Hepatic stellate cell (primary cell): ENCODE results near the gene TIMM13.
"Not testable (repeated sequence)": the region's sequence is repeated elsewhere in the genome, so short reads cannot be mapped to it uniquely, and the experiment has no call there.

Experiments used
- DNase-seq: peaks from one replicate; pipeline ENCODE4 v3.0.0; 2011; ENCODE audit warnings: low spot score

The TIMM13 gene

GRCh38 chr19:2415281-2415972 lies 12.0 kb downstream of the TIMM13 start:
- DNase-seq: no peak

- no peak for DNase-seq
Measured at GRCh38 chr19:2413629-2414028, 13.8 kb downstream of the TIMM13 start.

- no peak for DNase-seq
Measured at GRCh38 chr19:2413159-2413558, 14.2 kb downstream of the TIMM13 start.

- DNase-seq: no peak
Measured at GRCh38 chr19:2412449-2412848, 14.9 kb downstream of the TIMM13 start.

- DNase-seq: no peak
Measured at GRCh38 chr19:2411709-2412108, 15.7 kb downstream of the TIMM13 start.

- DNase-seq: no peak
Measured at GRCh38 chr19:2410023-2410422, 17.4 kb downstream of the TIMM13 start.

GRCh38 chr19:2409352-2409912 lies 18.0 kb downstream of the TIMM13 start:
- DNase-seq: no peak

GRCh38 chr19:2408247-2408646 lies 19.1 kb downstream of the TIMM13 start:
- no peak for DNase-seq

- no peak for DNase-seq
Measured at GRCh38 chr19:2399582-2399981, 27.8 kb downstream of the TIMM13 start.

GRCh38 chr19:2398735-2399305 lies 28.6 kb downstream of the TIMM13 start:
- no peak for DNase-seq

- not testable (repeated sequence) for DNase-seq
Measured at GRCh38 chr19:2397173-2397572, 30.2 kb downstream of the TIMM13 start.

GRCh38 chr19:2395293-2395829 lies 32.0 kb downstream of the TIMM13 start:
- DNase-seq: not testable (repeated sequence)

- peak; percentile 79 for DNase-seq
Measured at GRCh38 chr19:2394442-2395292, 32.7 kb downstream of the TIMM13 start.

- no peak for DNase-seq
Measured at GRCh38 chr19:2394054-2394441, 33.3 kb downstream of the TIMM13 start.

- not testable (repeated sequence) for DNase-seq
Measured at GRCh38 chr19:2392899-2393298, 34.5 kb downstream of the TIMM13 start.

- DNase-seq: no peak
Measured at GRCh38 chr19:2392366-2392765, 35.0 kb downstream of the TIMM13 start.

GRCh38 chr19:2391118-2391725 lies 36.2 kb downstream of the TIMM13 start:
- peak; percentile 66 for DNase-seq

- no peak for DNase-seq
Measured at GRCh38 chr19:2389594-2389993, 37.8 kb downstream of the TIMM13 start.

GRCh38 chr19:2387367-2388288 lies 39.8 kb downstream of the TIMM13 start:
- DNase-seq: no peak

GRCh38 chr19:2385053-2385721 lies 42.2 kb downstream of the TIMM13 start:
- DNase-seq: peak; percentile 65
